HepG2 (cell line): ENCODE measurements around the gene TMEM132E. TPM values are rescaled to one million over a fixed set of nuclear protein-coding genes. Genes with fewer than 3 reads are reported as not detected.

Experiments
- ATAC-seq: fragments of 200-7000 bp; cut with Tn5 transposase; 3 replicates; pipeline ENCODE4 v1.9.1; 2020; ENCODE audit warnings: mild to moderate bottlenecking, moderate library complexity
- BruUV-seq: library from RNA; stranded (reverse); fragments of 400-500 nt; replicated peaks from 2 replicates; lab custom pipeline; 2021; lab: Mats Ljungman, UMichigan
- CTCF ChIA-PET: fragments of 300-600 bp; formaldehyde crosslinking; extraction: SDS; loops from one replicate; lab custom pipeline; 2021; ENCODE audit warnings: low total read pairs, inconsistent platforms, low intra/inter-chr PET ratio; lab: Yijun Ruan, JAX
- POLR2A ChIA-PET: fragments of 350-600 bp; sonication (Branson Sonifier 250); formaldehyde crosslinking; loops from one replicate; lab custom pipeline; 2020; ENCODE audit warnings: antibody characterized with exemption, inconsistent platforms; lab: Yijun Ruan, JAX
- DNase-seq: peaks from one replicate; pipeline ENCODE4 v3.0.0-alpha.2; 2015; ENCODE audit warnings: low spot score
- FAIRE-seq: peaks from 3 replicates; lab custom pipeline; 2011; peaks lifted over from hg19 to GRCh38; lab: Jason Lieb, UNC
- H2AFZ ChIP-seq: one replicate; pipeline ENCODE4 v1.6.1; 2011; ENCODE audit warnings: low read length, inconsistent platforms
- H3K27ac ChIP-seq: fragments of 300-600 bp; 3 replicates; pipeline ENCODE4 v1.8.0; 2011; ENCODE audit warnings: mixed run types, mild to moderate bottlenecking, mixed read lengths, low read length, inconsistent platforms; ENCODE audit not compliant: insufficient read depth; ENCODE audit errors: extremely low read length
- H3K27me3 ChIP-seq, 2 experiments: fragments of 200-600 bp in 1 of 2; 2 replicates in 1 of 2; 3 replicates in 1 of 2; pipeline versions ENCODE4 v1.6.0 to v1.8.0; 2011; ENCODE audit warnings: low read length in 2 of 2, mild to moderate bottlenecking in 2 of 2, moderate library complexity in 2 of 2, inconsistent platforms in 1 of 2; ENCODE audit not compliant: insufficient read depth in 2 of 2, control insufficient read depth in 1 of 2
- H3K36me3 ChIP-seq, 2 experiments: fragments of 200-600 bp in 1 of 2; replicated peaks in 1 of 2; 2 replicates in 1 of 2; 3 replicates in 1 of 2; pipeline versions ENCODE4 v1.5.1 to v1.8.0; 2011; ENCODE audit warnings: low read length in 2 of 2, inconsistent platforms in 1 of 2; ENCODE audit not compliant: insufficient read depth in 2 of 2, control insufficient read depth in 1 of 2
- H3K4me1 ChIP-seq: 2 replicates; pipeline ENCODE4 v1.5.1; 2012; ENCODE audit warnings: low read length, inconsistent platforms; ENCODE audit not compliant: insufficient read depth
- H3K4me2 ChIP-seq: 2 replicates; pipeline ENCODE4 v1.6.0; 2011; ENCODE audit warnings: low read depth, low read length, inconsistent platforms
- H3K4me3 ChIP-seq, 3 experiments: fragments of 200-600 bp in 1 of 3; sonication (generic), shearing (Covaris generic) in 1 of 3; replicated peaks in 1 of 3; 2 replicates each; pipeline ENCODE4 v1.5.1; 2011 to 2016; ENCODE audit warnings: low read length in 3 of 3, inconsistent platforms in 2 of 3, low read depth in 2 of 3, mild to moderate bottlenecking in 2 of 3, control low read depth in 1 of 3, mixed read lengths in 1 of 3; ENCODE audit not compliant: insufficient read depth in 1 of 3
- H3K79me2 ChIP-seq: one replicate; pipeline ENCODE4 v1.6.1; 2011; ENCODE audit warnings: low read length, inconsistent platforms; ENCODE audit not compliant: insufficient read depth
- H3K9ac ChIP-seq: 2 replicates; pipeline ENCODE4 v1.6.0; 2011; ENCODE audit warnings: mild to moderate bottlenecking, low read depth, low read length, inconsistent platforms; ENCODE audit not compliant: insufficient read depth
- H3K9me3 ChIP-seq: 2 replicates; pipeline ENCODE4 v1.5.1; 2012; ENCODE audit warnings: mild to moderate bottlenecking, low read length
- H4K20me1 ChIP-seq: 2 replicates; pipeline ENCODE4 v1.6.0; 2011; ENCODE audit warnings: inconsistent platforms, mild to moderate bottlenecking, low read length, moderate library complexity; ENCODE audit not compliant: insufficient read depth
- ATF7 ChIP-seq, 2 experiments: fragments of 450-650 bp in 1 of 2; sonication (generic) in 1 of 2; formaldehyde crosslinking in 1 of 2; IDR thresholded peaks; 2 replicates each; pipeline versions ENCODE4 v1.4.0 to v1.6.1; 2016 to 2020; ENCODE audit warnings: antibody characterized with exemption in 1 of 2, mild to moderate bottlenecking in 1 of 2, missing genetic modification reagents in 1 of 2
- KLF16 ChIP-seq, 2 experiments: sonication (generic) in 1 of 2; formaldehyde crosslinking in 1 of 2; IDR thresholded peaks; 2 replicates each; pipeline versions ENCODE4 v1.6.1 to v1.8.0; 2016 to 2023; ENCODE audit warnings: missing genetic modification reagents in 2 of 2, missing compliant biosample characterization in 1 of 2
- NFYB ChIP-seq: sonication (generic); formaldehyde crosslinking; IDR thresholded peaks from 2 replicates; pipeline ENCODE4 v1.4.0; 2020; ENCODE audit warnings: missing genetic modification reagents
- RBM39 ChIP-seq: fragments of 200-400 bp; formaldehyde crosslinking; IDR thresholded peaks from one replicate; pipeline ENCODE4 v1.6.1; 2018; ENCODE audit warnings: antibody characterized with exemption, mild to moderate bottlenecking, low read depth, low read length; ENCODE audit not compliant: poor library complexity, severe bottlenecking
- RFX1 ChIP-seq: fragments of 450-650 bp; IDR thresholded peaks from 2 replicates; pipeline ENCODE4 v1.6.1; 2017
- ZC3H4 ChIP-seq: sonication (generic); formaldehyde crosslinking; IDR thresholded peaks from 2 replicates; pipeline ENCODE4 v1.4.0; 2020; ENCODE audit warnings: missing genetic modification reagents, borderline replicate concordance
- ZFY ChIP-seq: sonication (generic); formaldehyde crosslinking; IDR thresholded peaks from 2 replicates; pipeline ENCODE4 v1.4.0; 2020; ENCODE audit warnings: missing genetic modification reagents
- ZNF33B ChIP-seq: sonication (generic); formaldehyde crosslinking; IDR thresholded peaks from 2 replicates; pipeline ENCODE4 v1.5.1; 2020; ENCODE audit warnings: mild to moderate bottlenecking, missing genetic modification reagents
- ZNF367 ChIP-seq: sonication (generic); formaldehyde crosslinking; IDR thresholded peaks from 2 replicates; pipeline ENCODE4 v1.4.0; 2020; ENCODE audit warnings: missing genetic modification reagents, borderline replicate concordance
- ZNF484 ChIP-seq: sonication (generic); formaldehyde crosslinking; IDR thresholded peaks from 2 replicates; pipeline ENCODE4 v1.5.1; 2020; ENCODE audit warnings: mild to moderate bottlenecking, low read depth, missing genetic modification reagents, borderline replicate concordance
- WGBS: methylation state at CpG from one replicate; pipeline ENCODE4 v1.1.6; 2017; ENCODE audit warnings: low lambda C conversion rate; 5-methylcytosine and 5-hydroxymethylcytosine counted together
- in situ Hi-C: cut with HindIII; loops from 2 replicates; pipeline ENCODE4 v1.10.0; 2017; ENCODE audit warnings: low pct_unique_long_range_greater_than_20kb; ENCODE audit not compliant: extremely low pct_ligation_motif_present
- intact Hi-C: fragments of 100-400 bp; cut with micrococcal nuclease; formaldehyde crosslinking; loops from one replicate; pipeline ENCODE4 v1.10.0; 2022; ENCODE audit not compliant: unreplicated experiment
- polyA plus RNA-seq, 8 experiments: library from polyadenylated mRNA; depleted of rRNA in 3 of 8; stranded (reverse) in 7 of 8; unstranded in 1 of 8; fragments of >200 nt; fragmentation: Illumina TruSeq in 4 of 8; extraction: Trizol in 4 of 8; gene quantifications; 2 replicates each; pipeline versions ENCODE4 v1.2.1 to v1.2.3, GENCODE V29; 2011 to 2016; ENCODE audit warnings: low read depth in 4 of 8, missing spikeins in 1 of 8, mixed read lengths in 1 of 8; ENCODE audit not compliant: insufficient read depth in 1 of 8
- total RNA-seq, 5 experiments: library from RNA; depleted of rRNA; stranded (reverse); fragments of >200 nt; fragmentation: Illumina TruSeq; extraction: Trizol; gene quantifications; 2 replicates each; pipeline ENCODE4 v1.2.3, GENCODE V29; 2016; ENCODE audit warnings: low read depth in 1 of 5
- TF ChIP-seq, protein P1 (sequence below): sonication (generic); formaldehyde crosslinking; IDR thresholded peaks from 2 replicates; pipeline ENCODE4 v1.8.0; 2022; ENCODE audit warnings: mild to moderate bottlenecking, missing genetic modification reagents, borderline replicate concordance
- TF ChIP-seq, protein P2 (sequence below): sonication (generic); formaldehyde crosslinking; IDR thresholded peaks from 2 replicates; pipeline ENCODE4 v1.4.0; 2020; ENCODE audit warnings: mild to moderate bottlenecking, low read depth, missing genetic modification reagents
- TF ChIP-seq, protein P3 (sequence below): sonication (generic); formaldehyde crosslinking; IDR thresholded peaks from 2 replicates; pipeline ENCODE4 v1.5.1; 2020; ENCODE audit warnings: missing genetic modification reagents, mild to moderate bottlenecking, borderline replicate concordance
- TF ChIP-seq, protein P4 (sequence below), 2 experiments: IDR thresholded peaks; 2 replicates each; pipeline ENCODE4 v1.6.1; 2011 to 2012; ENCODE audit warnings: low read length in 2 of 2, borderline replicate concordance in 1 of 2, low read depth in 1 of 2, mild to moderate bottlenecking in 1 of 2, moderate library complexity in 1 of 2

Gene TMEM132E
- total and polyA plus RNA-seq, 2 of the 13 experiments (the other 11 are each of a cell fraction or from before 2014, with no cell fraction given), result not detected

DNA sequence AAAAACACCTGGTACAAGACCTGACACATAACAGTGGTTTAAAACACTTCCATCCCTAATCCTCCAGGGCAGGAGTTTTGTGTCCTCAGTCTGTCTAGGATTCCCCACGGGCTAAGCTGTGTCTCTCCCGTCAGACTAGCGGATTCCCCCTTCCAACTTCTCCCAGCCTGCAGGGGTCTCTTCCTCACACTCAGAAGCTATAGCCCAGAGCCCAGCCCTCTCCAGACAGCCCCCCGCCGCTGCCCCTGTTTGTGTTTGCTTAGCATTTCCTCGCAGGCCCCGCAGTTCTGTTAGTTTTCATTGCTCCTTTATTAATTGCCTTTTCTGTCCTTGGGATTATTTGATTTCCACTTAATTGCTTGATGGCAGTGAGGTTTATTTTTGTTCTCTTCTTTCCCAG is 91.2 kb downstream of the TMEM132E start (continued):
- TF ChIP-seq, protein P1, sequence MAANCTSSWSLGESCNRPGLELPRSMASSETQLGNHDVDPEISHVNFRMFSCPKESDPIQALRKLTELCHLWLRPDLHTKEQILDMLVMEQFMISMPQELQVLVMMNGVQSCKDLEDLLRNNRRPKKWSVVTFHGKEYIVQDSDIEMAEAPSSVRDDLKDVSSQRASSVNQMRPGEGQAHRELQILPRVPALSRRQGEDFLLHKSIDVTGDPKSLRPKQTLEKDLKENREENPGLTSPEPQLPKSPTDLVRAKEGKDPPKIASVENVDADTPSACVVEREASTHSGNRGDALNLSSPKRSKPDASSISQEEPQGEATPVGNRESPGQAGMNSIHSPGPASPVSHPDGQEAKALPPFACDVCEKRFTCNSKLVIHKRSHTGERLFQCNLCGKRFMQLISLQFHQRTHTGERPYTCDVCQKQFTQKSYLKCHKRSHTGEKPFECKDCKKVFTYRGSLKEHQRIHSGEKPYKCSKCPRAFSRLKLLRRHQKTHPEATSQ (CRISPR knock-in tag), result no peak
- TF ChIP-seq ZC3H4 (CRISPR knock-in tag) (no peak), ATF7 (IDR thresholded peaks at IDR 0.05) (no peak), ATF7 (CRISPR knock-in tag; IDR thresholded peaks at IDR 0.05) (no peak), KLF16 (CRISPR knock-in tag; IDR thresholded peaks at IDR 0.05) (no peak)
- TF ChIP-seq, protein P2, sequence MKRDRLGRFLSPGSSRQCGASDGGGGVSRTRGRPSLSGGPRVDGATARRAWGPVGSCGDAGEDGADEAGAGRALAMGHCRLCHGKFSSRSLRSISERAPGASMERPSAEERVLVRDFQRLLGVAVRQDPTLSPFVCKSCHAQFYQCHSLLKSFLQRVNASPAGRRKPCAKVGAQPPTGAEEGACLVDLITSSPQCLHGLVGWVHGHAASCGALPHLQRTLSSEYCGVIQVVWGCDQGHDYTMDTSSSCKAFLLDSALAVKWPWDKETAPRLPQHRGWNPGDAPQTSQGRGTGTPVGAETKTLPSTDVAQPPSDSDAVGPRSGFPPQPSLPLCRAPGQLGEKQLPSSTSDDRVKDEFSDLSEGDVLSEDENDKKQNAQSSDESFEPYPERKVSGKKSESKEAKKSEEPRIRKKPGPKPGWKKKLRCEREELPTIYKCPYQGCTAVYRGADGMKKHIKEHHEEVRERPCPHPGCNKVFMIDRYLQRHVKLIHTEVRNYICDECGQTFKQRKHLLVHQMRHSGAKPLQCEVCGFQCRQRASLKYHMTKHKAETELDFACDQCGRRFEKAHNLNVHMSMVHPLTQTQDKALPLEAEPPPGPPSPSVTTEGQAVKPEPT (CRISPR knock-in tag), result no peak
- TF ChIP-seq, protein P3, sequence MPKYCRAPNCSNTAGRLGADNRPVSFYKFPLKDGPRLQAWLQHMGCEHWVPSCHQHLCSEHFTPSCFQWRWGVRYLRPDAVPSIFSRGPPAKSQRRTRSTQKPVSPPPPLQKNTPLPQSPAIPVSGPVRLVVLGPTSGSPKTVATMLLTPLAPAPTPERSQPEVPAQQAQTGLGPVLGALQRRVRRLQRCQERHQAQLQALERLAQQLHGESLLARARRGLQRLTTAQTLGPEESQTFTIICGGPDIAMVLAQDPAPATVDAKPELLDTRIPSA, result no peak

DNA sequence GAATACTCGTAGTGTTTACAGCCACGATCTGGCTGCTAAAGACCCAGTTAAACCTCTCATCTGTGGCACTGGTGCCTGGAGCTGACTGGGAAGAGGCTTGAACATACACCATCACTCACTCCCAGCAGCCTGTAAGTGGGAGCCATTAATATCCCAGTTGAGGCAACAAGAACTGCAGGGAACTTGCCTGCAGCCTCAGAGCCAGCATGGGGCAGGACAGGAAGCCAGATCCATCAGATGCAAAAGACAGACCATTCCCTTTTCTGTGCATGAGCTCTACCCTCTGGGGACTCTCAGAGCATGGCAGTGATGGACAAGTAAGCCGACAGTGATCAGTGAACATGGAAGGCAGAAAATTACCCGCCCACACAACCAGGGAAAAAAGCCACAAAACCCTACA is 91.8 kb downstream of the TMEM132E start:
- FAIRE-seq (no peak), ATAC-seq (no peak), DNase-seq (no peak)
- H3K27me3 ChIP-seq, result peaks cover 0 to 7% of the 10 kb centered on the region in 2 experiments; a peak in 3 of 5 replicates
- no peaks in the 10 kb centered on the region for H3K9me3 ChIP-seq
- H2AFZ ChIP-seq, result no peak overlapping the region
- no peaks in the 10 kb centered on the region for H4K20me1 ChIP-seq
- H3K27ac ChIP-seq, result no peak overlapping the region
- ChIA-PET CTCF (no interaction called here), POLR2A (no interaction called here)
- intact Hi-C loops, result no loop called here
- no TSS peak for BruUV-seq
- H3K79me2 ChIP-seq, result no peaks in the 10 kb centered on the region
- H3K4me2 ChIP-seq, result no peak overlapping the region
- H3K9ac ChIP-seq, result no peak overlapping the region
- WGBS, result 0% methylated on average over 2 of the region's 4 CpGs
- no peaks in the 10 kb centered on the region for H3K36me3 ChIP-seq
- H3K4me3 ChIP-seq, result no peak overlapping the region
- H3K4me1 ChIP-seq, result no peaks in the 10 kb centered on the region
- in situ Hi-C loops, result no loop called here
- TF ChIP-seq ZNF484 (CRISPR knock-in tag) (no peak), ZNF367 (CRISPR knock-in tag) (no peak), ZNF33B (no peak), RBM39 (no peak), ZFY (CRISPR knock-in tag) (no peak), RFX1 (no peak), NFYB (CRISPR knock-in tag) (no peak)
- TF ChIP-seq, protein P4, sequence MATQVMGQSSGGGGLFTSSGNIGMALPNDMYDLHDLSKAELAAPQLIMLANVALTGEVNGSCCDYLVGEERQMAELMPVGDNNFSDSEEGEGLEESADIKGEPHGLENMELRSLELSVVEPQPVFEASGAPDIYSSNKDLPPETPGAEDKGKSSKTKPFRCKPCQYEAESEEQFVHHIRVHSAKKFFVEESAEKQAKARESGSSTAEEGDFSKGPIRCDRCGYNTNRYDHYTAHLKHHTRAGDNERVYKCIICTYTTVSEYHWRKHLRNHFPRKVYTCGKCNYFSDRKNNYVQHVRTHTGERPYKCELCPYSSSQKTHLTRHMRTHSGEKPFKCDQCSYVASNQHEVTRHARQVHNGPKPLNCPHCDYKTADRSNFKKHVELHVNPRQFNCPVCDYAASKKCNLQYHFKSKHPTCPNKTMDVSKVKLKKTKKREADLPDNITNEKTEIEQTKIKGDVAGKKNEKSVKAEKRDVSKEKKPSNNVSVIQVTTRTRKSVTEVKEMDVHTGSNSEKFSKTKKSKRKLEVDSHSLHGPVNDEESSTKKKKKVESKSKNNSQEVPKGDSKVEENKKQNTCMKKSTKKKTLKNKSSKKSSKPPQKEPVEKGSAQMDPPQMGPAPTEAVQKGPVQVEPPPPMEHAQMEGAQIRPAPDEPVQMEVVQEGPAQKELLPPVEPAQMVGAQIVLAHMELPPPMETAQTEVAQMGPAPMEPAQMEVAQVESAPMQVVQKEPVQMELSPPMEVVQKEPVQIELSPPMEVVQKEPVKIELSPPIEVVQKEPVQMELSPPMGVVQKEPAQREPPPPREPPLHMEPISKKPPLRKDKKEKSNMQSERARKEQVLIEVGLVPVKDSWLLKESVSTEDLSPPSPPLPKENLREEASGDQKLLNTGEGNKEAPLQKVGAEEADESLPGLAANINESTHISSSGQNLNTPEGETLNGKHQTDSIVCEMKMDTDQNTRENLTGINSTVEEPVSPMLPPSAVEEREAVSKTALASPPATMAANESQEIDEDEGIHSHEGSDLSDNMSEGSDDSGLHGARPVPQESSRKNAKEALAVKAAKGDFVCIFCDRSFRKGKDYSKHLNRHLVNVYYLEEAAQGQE (IDR thresholded peaks at IDR 0.05; ENCODE audit: borderline replicate concordance in 1 of 2, low read depth in 1 of 2, low read length in 2 of 2), result no peak
